HepG2 (cell line): ENCODE measurements around the gene PARD3. TPM values are rescaled to one million over a fixed set of nuclear protein-coding genes. Genes with fewer than 3 reads are reported as not detected.
A peak's percentile ranks its signal among the peaks of the same experiment; 100 is the strongest.

ENCODE experiments used
- ATAC-seq: fragments of 200-7000 bp; cut with Tn5 transposase; 3 replicates; pipeline ENCODE4 v1.9.1; 2020; ENCODE audit warnings: mild to moderate bottlenecking, moderate library complexity
- BruUV-seq: library from RNA; stranded (reverse); fragments of 400-500 nt; replicated peaks from 2 replicates; lab custom pipeline; 2021; lab: Mats Ljungman, UMichigan
- CTCF ChIA-PET: fragments of 300-600 bp; formaldehyde crosslinking; extraction: SDS; loops from one replicate; lab custom pipeline; 2021; ENCODE audit warnings: low total read pairs, inconsistent platforms, low intra/inter-chr PET ratio; lab: Yijun Ruan, JAX
- POLR2A ChIA-PET: fragments of 350-600 bp; sonication (Branson Sonifier 250); formaldehyde crosslinking; loops from one replicate; lab custom pipeline; 2020; ENCODE audit warnings: antibody characterized with exemption, inconsistent platforms; lab: Yijun Ruan, JAX
- DNase-seq: peaks from one replicate; pipeline ENCODE4 v3.0.0-alpha.2; 2015; ENCODE audit warnings: low spot score
- FAIRE-seq: peaks from 3 replicates; lab custom pipeline; 2011; peaks lifted over from hg19 to GRCh38; lab: Jason Lieb, UNC
- H2AFZ ChIP-seq: one replicate; pipeline ENCODE4 v1.6.1; 2011; ENCODE audit warnings: low read length, inconsistent platforms
- H3K27ac ChIP-seq: fragments of 300-600 bp; 3 replicates; pipeline ENCODE4 v1.8.0; 2011; ENCODE audit warnings: mixed run types, mild to moderate bottlenecking, mixed read lengths, low read length, inconsistent platforms; ENCODE audit not compliant: insufficient read depth; ENCODE audit errors: extremely low read length
- H3K27me3 ChIP-seq, 2 experiments: fragments of 200-600 bp in 1 of 2; 2 replicates in 1 of 2; 3 replicates in 1 of 2; pipeline versions ENCODE4 v1.6.0 to v1.8.0; 2011; ENCODE audit warnings: low read length in 2 of 2, mild to moderate bottlenecking in 2 of 2, moderate library complexity in 2 of 2, inconsistent platforms in 1 of 2; ENCODE audit not compliant: insufficient read depth in 2 of 2, control insufficient read depth in 1 of 2
- H3K36me3 ChIP-seq, 2 experiments: fragments of 200-600 bp in 1 of 2; replicated peaks in 1 of 2; 2 replicates in 1 of 2; 3 replicates in 1 of 2; pipeline versions ENCODE4 v1.5.1 to v1.8.0; 2011; ENCODE audit warnings: low read length in 2 of 2, inconsistent platforms in 1 of 2; ENCODE audit not compliant: insufficient read depth in 2 of 2, control insufficient read depth in 1 of 2
- H3K4me1 ChIP-seq: 2 replicates; pipeline ENCODE4 v1.5.1; 2012; ENCODE audit warnings: low read length, inconsistent platforms; ENCODE audit not compliant: insufficient read depth
- H3K4me2 ChIP-seq: 2 replicates; pipeline ENCODE4 v1.6.0; 2011; ENCODE audit warnings: low read depth, low read length, inconsistent platforms
- H3K4me3 ChIP-seq, 3 experiments: fragments of 200-600 bp in 1 of 3; sonication (generic), shearing (Covaris generic) in 1 of 3; replicated peaks in 1 of 3; 2 replicates each; pipeline ENCODE4 v1.5.1; 2011 to 2016; ENCODE audit warnings: low read length in 3 of 3, inconsistent platforms in 2 of 3, low read depth in 2 of 3, mild to moderate bottlenecking in 2 of 3, control low read depth in 1 of 3, mixed read lengths in 1 of 3; ENCODE audit not compliant: insufficient read depth in 1 of 3
- H3K79me2 ChIP-seq: one replicate; pipeline ENCODE4 v1.6.1; 2011; ENCODE audit warnings: low read length, inconsistent platforms; ENCODE audit not compliant: insufficient read depth
- H3K9ac ChIP-seq: 2 replicates; pipeline ENCODE4 v1.6.0; 2011; ENCODE audit warnings: mild to moderate bottlenecking, low read depth, low read length, inconsistent platforms; ENCODE audit not compliant: insufficient read depth
- H3K9me3 ChIP-seq: 2 replicates; pipeline ENCODE4 v1.5.1; 2012; ENCODE audit warnings: mild to moderate bottlenecking, low read length
- H4K20me1 ChIP-seq: 2 replicates; pipeline ENCODE4 v1.6.0; 2011; ENCODE audit warnings: inconsistent platforms, mild to moderate bottlenecking, low read length, moderate library complexity; ENCODE audit not compliant: insufficient read depth
- CREM ChIP-seq, 2 experiments: sonication (generic) in 1 of 2; formaldehyde crosslinking in 1 of 2; IDR thresholded peaks; 2 replicates each; pipeline versions ENCODE4 v1.4.0 to v1.6.1; 2016 to 2020; ENCODE audit warnings: antibody characterized with exemption in 1 of 2, mild to moderate bottlenecking in 1 of 2, missing genetic modification reagents in 1 of 2
- FOSL2 ChIP-seq: sonication (generic); formaldehyde crosslinking; IDR thresholded peaks from 2 replicates; pipeline ENCODE4 v1.4.0; 2020; ENCODE audit warnings: missing genetic modification reagents
- FOXK1 ChIP-seq: sonication (generic); formaldehyde crosslinking; IDR thresholded peaks from 2 replicates; pipeline ENCODE4 v1.4.0; 2020; ENCODE audit warnings: low read depth, missing genetic modification reagents, borderline replicate concordance
- HOXA9 ChIP-seq: sonication (generic); formaldehyde crosslinking; IDR thresholded peaks from 2 replicates; pipeline ENCODE4 v1.8.1; 2022; ENCODE audit warnings: missing genetic modification reagents, mild to moderate bottlenecking, moderate library complexity, borderline replicate concordance
- RAD21 ChIP-seq: fragments of 450-650 bp; formaldehyde crosslinking; IDR thresholded peaks from 2 replicates; pipeline ENCODE4 v1.5.0; 2020; ENCODE audit warnings: mild to moderate bottlenecking
- RNF219 ChIP-seq: sonication (generic); formaldehyde crosslinking; IDR thresholded peaks from 2 replicates; pipeline ENCODE4 v1.5.0; 2020; ENCODE audit warnings: mild to moderate bottlenecking, missing genetic modification reagents
- TFAP4 ChIP-seq: sonication (generic); IDR thresholded peaks from 2 replicates; pipeline ENCODE4 v1.6.1; 2016; ENCODE audit warnings: low read depth, borderline replicate concordance
- TOPORS ChIP-seq: sonication (generic); formaldehyde crosslinking; IDR thresholded peaks from 2 replicates; pipeline ENCODE4 v1.8.0; 2023; ENCODE audit warnings: mild to moderate bottlenecking, missing genetic modification reagents
- ZBTB2 ChIP-seq: sonication (generic); formaldehyde crosslinking; IDR thresholded peaks from 2 replicates; pipeline ENCODE4 v1.8.0; 2022; ENCODE audit warnings: low read depth, missing genetic modification reagents
- ZBTB33 ChIP-seq: sonication (generic); formaldehyde crosslinking; IDR thresholded peaks from 2 replicates; pipeline ENCODE4 v1.4.0; 2020; ENCODE audit warnings: missing genetic modification reagents
- ZBTB49 ChIP-seq: sonication (generic); formaldehyde crosslinking; IDR thresholded peaks from 2 replicates; pipeline ENCODE4 v1.4.0; 2020; ENCODE audit warnings: missing genetic modification reagents, borderline replicate concordance
- ZNF30 ChIP-seq: sonication (generic); formaldehyde crosslinking; IDR thresholded peaks from 2 replicates; pipeline ENCODE4 v1.5.0; 2020; ENCODE audit warnings: mild to moderate bottlenecking, missing genetic modification reagents
- ZNF580 ChIP-seq: IDR thresholded peaks from 2 replicates; pipeline ENCODE4 v1.6.1; 2016; ENCODE audit warnings: low read depth, borderline replicate concordance
- WGBS: methylation state at CpG from one replicate; pipeline ENCODE4 v1.1.6; 2017; ENCODE audit warnings: low lambda C conversion rate; 5-methylcytosine and 5-hydroxymethylcytosine counted together
- in situ Hi-C: cut with HindIII; loops from 2 replicates; pipeline ENCODE4 v1.10.0; 2017; ENCODE audit warnings: low pct_unique_long_range_greater_than_20kb; ENCODE audit not compliant: extremely low pct_ligation_motif_present
- intact Hi-C: fragments of 100-400 bp; cut with micrococcal nuclease; formaldehyde crosslinking; loops from one replicate; pipeline ENCODE4 v1.10.0; 2022; ENCODE audit not compliant: unreplicated experiment
- polyA plus RNA-seq, 8 experiments: library from polyadenylated mRNA; depleted of rRNA in 3 of 8; stranded (reverse) in 7 of 8; unstranded in 1 of 8; fragments of >200 nt; fragmentation: Illumina TruSeq in 4 of 8; extraction: Trizol in 4 of 8; gene quantifications; 2 replicates each; pipeline versions ENCODE4 v1.2.1 to v1.2.3, GENCODE V29; 2011 to 2016; ENCODE audit warnings: low read depth in 4 of 8, missing spikeins in 1 of 8, mixed read lengths in 1 of 8; ENCODE audit not compliant: insufficient read depth in 1 of 8
- total RNA-seq, 5 experiments: library from RNA; depleted of rRNA; stranded (reverse); fragments of >200 nt; fragmentation: Illumina TruSeq; extraction: Trizol; gene quantifications; 2 replicates each; pipeline ENCODE4 v1.2.3, GENCODE V29; 2016; ENCODE audit warnings: low read depth in 1 of 5

The PARD3 gene
- total and polyA plus RNA-seq, 2 of the 13 experiments (the other 11 are each of a cell fraction or from before 2014, with no cell fraction given): 40.9 to 60.0 TPM

GRCh38 chr10:34638406-34639054 is 176.6 kb downstream of the PARD3 start:
- intact Hi-C loops: loop anchor here (2.0 to 10.0 kb wide), 2 partner anchors 114 to 1308 kb away; no protein-coding TSS in a partner anchor
- H3K27me3 ChIP-seq: no peaks in the 10 kb centered on the region
- DNase-seq (peak; percentile 56), ATAC-seq (peak; percentile 64), FAIRE-seq (peak; percentile 70)
- ChIA-PET CTCF (interaction anchor here (1.6 kb wide), 1 partner anchor 557 kb away, joined by 3 read pairs; no protein-coding TSS in a partner anchor), POLR2A (no interaction called here)
- H4K20me1 ChIP-seq: peaks cover 19% of the 10 kb centered on the region; the same call in 1 of the 2 replicates
- H3K4me2 ChIP-seq: no peak overlapping the region
- peaks cover 1 to 4% of the 10 kb centered on the region in 2 experiments; a peak in 1 of 5 replicates for H3K36me3 ChIP-seq
- peaks cover 14% of the 10 kb centered on the region for H3K4me1 ChIP-seq
- 46% methylated on average over 4 of the region's 4 CpGs for WGBS
- H3K79me2 ChIP-seq: peaks cover 30% of the 10 kb centered on the region
- H3K9me3 ChIP-seq: no peaks in the 10 kb centered on the region
- BruUV-seq: no TSS peak
- H2AFZ ChIP-seq: no peak overlapping the region
- no peak overlapping the region for H3K4me3 ChIP-seq
- H3K9ac ChIP-seq: no peak overlapping the region
- in situ Hi-C loops: loop anchor here (25.0 kb wide), 2 partner anchors 501 to 1301 kb away; partner anchors contain the start of gene NRP1
- H3K27ac ChIP-seq: no peak overlapping the region
- TF ChIP-seq FOXK1 (CRISPR knock-in tag): no peak
- no peak for TF ChIP-seq ZNF30 (CRISPR knock-in tag)
- no peak for TF ChIP-seq CREM (IDR thresholded peaks at IDR 0.05)
- TF ChIP-seq CREM (CRISPR knock-in tag; IDR thresholded peaks at IDR 0.05): no peak
- TF ChIP-seq RAD21 (CRISPR knock-in tag): peak; percentile 75
- no peak for TF ChIP-seq TOPORS (CRISPR knock-in tag)
- 0 out of 2 replicates have a peak, but pooled peaks have one; percentile 38 for TF ChIP-seq ZNF580 (CRISPR knock-in tag)
- peak; percentile 39; the same call in 1 of the 2 replicates for TF ChIP-seq FOSL2
- TF ChIP-seq ZBTB2 (CRISPR knock-in tag): no peak
- peak; percentile 62; the same call in 1 of the 2 replicates for TF ChIP-seq TFAP4
- TF ChIP-seq ZBTB33: no peak
- no peak for TF ChIP-seq ZBTB49
- TF ChIP-seq RNF219 (CRISPR knock-in tag): no peak
- TF ChIP-seq HOXA9: no peak
